K562 (cell line): ENCODE measurements around the gene ESPL1. TPM values are rescaled to one million over a fixed set of nuclear protein-coding genes. Genes with fewer than 3 reads are reported as not detected.

Experiments
- ASH1L ChIP-seq: fragments of 450-650 bp; IDR thresholded peaks from 2 replicates; pipeline ENCODE4 v1.6.1; 2018; ENCODE audit warnings: borderline replicate concordance, mild to moderate bottlenecking, low read depth; ENCODE audit not compliant: partially characterized antibody
- CHD2 ChIP-seq: IDR thresholded peaks from 2 replicates; pipeline ENCODE4 v1.6.1; 2011; ENCODE audit warnings: low read depth, low read length
- CREM ChIP-seq: IDR thresholded peaks from 2 replicates; pipeline ENCODE4 v1.6.1; 2014; ENCODE audit warnings: antibody characterized with exemption, low read depth
- DACH1 ChIP-seq: fragments of 450-650 bp; IDR thresholded peaks from 2 replicates; pipeline ENCODE4 v1.6.1; 2018; ENCODE audit not compliant: partially characterized antibody
- DMBX1 ChIP-seq: fragments of 250-450 bp; sonication (Bioruptor Pico); IDR thresholded peaks from 2 replicates; pipeline ENCODE4 v1.8.0; 2022; ENCODE audit warnings: inconsistent platforms, mild to moderate bottlenecking, moderate library complexity, borderline replicate concordance
- E2F6 ChIP-seq, 2 experiments: IDR thresholded peaks; 2 replicates each; pipeline ENCODE4 v1.6.1; 2011; ENCODE audit warnings: borderline replicate concordance in 1 of 2, control low read depth in 1 of 2, low read depth in 1 of 2, low read length in 1 of 2, mild to moderate bottlenecking in 1 of 2, mixed read lengths in 1 of 2, moderate library complexity in 1 of 2; ENCODE audit not compliant: insufficient read depth in 1 of 2, insufficient read length in 1 of 2, poor library complexity in 1 of 2, severe bottlenecking in 1 of 2; ENCODE audit errors: extremely low read depth in 1 of 2
- FUS ChIP-seq: fragments of 200-400 bp; formaldehyde crosslinking; optimal IDR thresholded peaks from 2 replicates; pipeline ENCODE3; 2017; ENCODE audit warnings: low read depth, low read length
- KLF6 ChIP-seq: fragments of 250-450 bp; sonication (Bioruptor Pico); IDR thresholded peaks from 2 replicates; pipeline ENCODE4 v1.4.0; 2020; ENCODE audit warnings: mild to moderate bottlenecking, moderate library complexity, borderline replicate concordance
- L3MBTL2 ChIP-seq: fragments of 450-650 bp; IDR thresholded peaks from 2 replicates; pipeline ENCODE4 v1.6.1; 2016; ENCODE audit warnings: mild to moderate bottlenecking, moderate library complexity
- MBD1 ChIP-seq: fragments of 250-450 bp; sonication (Bioruptor Pico); IDR thresholded peaks from 2 replicates; pipeline ENCODE4 v1.8.0; 2022; ENCODE audit warnings: inconsistent platforms
- RB1 ChIP-seq: fragments of 450-650 bp; IDR thresholded peaks from 2 replicates; pipeline ENCODE4 v1.6.1; 2017; ENCODE audit warnings: low read depth, mild to moderate bottlenecking
- ZBTB17 ChIP-seq: fragments of 450-650 bp; formaldehyde crosslinking; IDR thresholded peaks from 2 replicates; pipeline ENCODE4 v1.4.0; 2020; ENCODE audit warnings: mild to moderate bottlenecking
- ZNF224 ChIP-seq: sonication (generic); formaldehyde crosslinking; IDR thresholded peaks from 2 replicates; pipeline ENCODE4 v1.8.0; 2022; ENCODE audit warnings: mild to moderate bottlenecking, missing genetic modification reagents
- polyA plus RNA-seq, 8 experiments: library from polyadenylated mRNA; depleted of rRNA in 4 of 8; stranded (reverse) in 5 of 8; unstranded in 3 of 8; fragments of >200 nt; fragmentation: Nextera tagmentation in 2 of 8; fragmentation: Illumina TruSeq in 1 of 8; extraction: Ambion mirVana in 2 of 8; extraction: Trizol in 1 of 8; gene quantifications; 2 replicates each; pipeline versions ENCODE4 v1.2.1 to v1.2.3, GENCODE V29; 2011 to 2014; ENCODE audit warnings: inconsistent platforms in 1 of 8, missing spikeins in 1 of 8
- total RNA-seq, 7 experiments: library from RNA; depleted of rRNA in 6 of 7; stranded (reverse); fragments of >200 nt in 6 of 7; fragmentation: Illumina TruSeq in 2 of 7; extraction: Trizol in 2 of 7; gene quantifications; 2 replicates each; pipeline versions ENCODE4 v1.2.1 to v1.2.3, GENCODE V29; 2011 to 2021; ENCODE audit warnings: low replicate concordance in 1 of 7
- TF ChIP-seq, protein P1 (sequence below): fragments of 450-650 bp; formaldehyde crosslinking; IDR thresholded peaks from 2 replicates; pipeline ENCODE4 v1.4.0; 2022; ENCODE audit warnings: missing genetic modification characterization

ESPL1 gene
- total and polyA plus RNA-seq, 9 of the 15 experiments (the other 6 are each of a cell fraction or from before 2014, with no cell fraction given): 1.2 to 55.0 (median 18.7) TPM

DNA sequence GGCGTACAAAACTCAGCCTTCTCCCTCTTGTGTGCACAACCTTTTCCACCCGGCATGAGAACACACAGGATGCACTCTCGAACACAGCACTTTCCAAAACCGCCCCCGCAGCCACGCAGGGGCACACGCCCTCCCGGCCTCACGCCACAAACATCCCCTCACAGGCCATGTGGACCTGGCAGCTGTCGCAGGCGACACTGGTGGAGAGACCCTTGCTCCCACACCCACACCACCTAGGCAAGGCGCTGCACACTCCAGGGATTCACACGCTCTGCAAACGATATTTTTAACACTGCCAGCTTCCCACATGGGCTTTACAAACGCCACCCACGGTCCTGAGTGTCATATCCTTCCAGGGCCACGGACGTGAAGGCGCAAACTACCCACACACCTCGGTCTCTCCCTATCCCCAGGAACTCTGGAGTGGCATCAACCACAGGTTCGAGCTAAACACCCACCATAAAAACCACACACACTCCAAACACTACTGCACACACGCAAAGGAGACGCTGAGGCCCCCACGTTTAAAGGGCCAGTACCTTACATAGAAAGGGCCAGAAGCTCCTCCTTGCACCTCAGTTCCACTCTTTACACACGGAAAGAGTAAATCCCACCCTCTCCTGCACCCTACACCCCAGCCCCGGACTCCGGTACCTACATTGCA is 48.7 kb upstream of the ESPL1 start (continued):
- TF ChIP-seq L3MBTL2 (peak; percentile 31; the same call in 1 of the 2 replicates), ASH1L (no peak), ZBTB17 (CRISPR knock-in tag) (no peak), FUS (no peak), CHD2 (no peak), E2F6 (IDR thresholded peaks at IDR 0.05; ENCODE audit: borderline replicate concordance in 1 of 2, extremely low read depth in 1 of 2, insufficient read depth in 1 of 2, insufficient read length in 1 of 2, low read depth in 1 of 2, low read length in 1 of 2, poor library complexity in 1 of 2, severe bottlenecking in 1 of 2) (peak; percentile 32 to 42), DACH1 (no peak), ZNF224 (CRISPR knock-in tag) (no peak), DMBX1 (no peak), CREM (no peak), KLF6 (CRISPR knock-in tag) (no peak), MBD1 (CRISPR knock-in tag) (no peak), RB1 (peak; percentile 27; the same call in 1 of the 2 replicates)
- TF ChIP-seq, protein P1, sequence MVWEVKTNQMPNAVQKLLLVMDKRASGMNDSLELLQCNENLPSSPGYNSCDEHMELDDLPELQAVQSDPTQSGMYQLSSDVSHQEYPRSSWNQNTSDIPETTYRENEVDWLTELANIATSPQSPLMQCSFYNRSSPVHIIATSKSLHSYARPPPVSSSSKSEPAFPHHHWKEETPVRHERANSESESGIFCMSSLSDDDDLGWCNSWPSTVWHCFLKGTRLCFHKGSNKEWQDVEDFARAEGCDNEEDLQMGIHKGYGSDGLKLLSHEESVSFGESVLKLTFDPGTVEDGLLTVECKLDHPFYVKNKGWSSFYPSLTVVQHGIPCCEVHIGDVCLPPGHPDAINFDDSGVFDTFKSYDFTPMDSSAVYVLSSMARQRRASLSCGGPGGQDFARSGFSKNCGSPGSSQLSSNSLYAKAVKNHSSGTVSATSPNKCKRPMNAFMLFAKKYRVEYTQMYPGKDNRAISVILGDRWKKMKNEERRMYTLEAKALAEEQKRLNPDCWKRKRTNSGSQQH (CRISPR knock-in tag): 0 out of 2 replicates have a peak, but pooled peaks have one; percentile 5
